Glomerular visceral epithelial cell (primary cell): ENCODE data around the gene WDR35.

Experiments used
- DNase-seq: peaks from one replicate; pipeline ENCODE4 v3.0.0-alpha.2; 2016; ENCODE audit errors: extremely low spot score

The WDR35 gene

GRCh38 chr2:19870792-19871191 is 119.1 kb downstream of the WDR35 start:
- no peak for DNase-seq

GRCh38 chr2:19868701-19869580 is 121.0 kb downstream of the WDR35 start:
- DNase-seq = no peak

- no peak for DNase-seq
Observed at GRCh38 chr2:19868224-19868623, 121.7 kb downstream of the WDR35 start.

- DNase-seq = peak; percentile 53
Observed at GRCh38 chr2:19866771-19867170, 123.1 kb downstream of the WDR35 start.

- peak; percentile 15 for DNase-seq
Observed at GRCh38 chr2:19865151-19865550, 124.8 kb downstream of the WDR35 start.

GRCh38 chr2:19864381-19864780 is 125.5 kb downstream of the WDR35 start:
- DNase-seq = no peak

- DNase-seq = peak; percentile 45
Observed at GRCh38 chr2:19863303-19864041, 126.4 kb downstream of the WDR35 start.

GRCh38 chr2:19861813-19862212 is 128.1 kb downstream of the WDR35 start:
- peak; percentile 24 for DNase-seq
